GM15510 (cell line): ENCODE results near the gene PIGS.
A peak's percentile ranks its signal among the peaks of the same experiment; 100 is the strongest.

Experiments
- POLR2A ChIP-seq: IDR thresholded peaks from 3 replicates; pipeline ENCODE4 v1.6.1; 2011; ENCODE audit warnings: borderline replicate concordance; ENCODE audit not compliant: insufficient read length; ENCODE audit errors: extremely low read depth

PIGS gene

GRCh38 chr17:28584434-28584833, 13.1 kb upstream of the PIGS start:
- TF ChIP-seq POLR2A, result no peak

GRCh38 chr17:28582513-28582912, 11.2 kb upstream of the PIGS start:
- no peak for TF ChIP-seq POLR2A

GRCh38 chr17:28580959-28581358, 9.6 kb upstream of the PIGS start:
- no peak for TF ChIP-seq POLR2A

GRCh38 chr17:28579526-28579925, 8.2 kb upstream of the PIGS start:
- no peak for TF ChIP-seq POLR2A

- no peak for TF ChIP-seq POLR2A
Observed at GRCh38 chr17:28578246-28579195, 7.2 kb upstream of the PIGS start.

GRCh38 chr17:28577466-28577824, 6.1 kb upstream of the PIGS start:
- no peak for TF ChIP-seq POLR2A

- peak; percentile 84 for TF ChIP-seq POLR2A
Observed at GRCh38 chr17:28576758-28577465, 5.6 kb upstream of the PIGS start, which contains the start of gene ALDOC. TSS of gene ALDOC (minus strand) at chr17:28576895. CDS start at chr17:28575532, 1,363 bp downstream.

- TF ChIP-seq POLR2A, result no peak
Observed at GRCh38 chr17:28575126-28575795, 3.9 kb upstream of the PIGS start.

GRCh38 chr17:28574526-28574925, 3.2 kb upstream of the PIGS start:
- TF ChIP-seq POLR2A, result no peak

GRCh38 chr17:28573966-28574480, 2.7 kb upstream of the PIGS start:
- TF ChIP-seq POLR2A, result no peak

GRCh38 chr17:28573521-28573920, 2.2 kb upstream of the PIGS start:
- TF ChIP-seq POLR2A, result no peak

- TF ChIP-seq POLR2A, result no peak
Observed at GRCh38 chr17:28573040-28573380, 1.7 kb upstream of the PIGS start.

GRCh38 chr17:28572259-28573039, 1.1 kb upstream of the PIGS start:
- no peak for TF ChIP-seq POLR2A

GRCh38 chr17:28570716-28571360, 486 bp downstream of the PIGS start:
- no peak for TF ChIP-seq POLR2A
